Lung (tissue), 12 donors: ENCODE results near the gene ZBTB4. TPM values are rescaled to one million over a fixed set of nuclear protein-coding genes. Genes with fewer than 3 reads are reported as not detected.

Source experiments
- ATAC-seq: fragments of 200-7000 bp; cut with Tn5 transposase; one replicate; pipeline ENCODE4 v1.9.1; 2020; ENCODE audit warnings: moderate number of reproducible peaks; ENCODE audit not compliant: insufficient read depth, low FRiP score
- DNase-seq, 3 donors: peaks; one replicate each; pipeline ENCODE4 v3.0.0-alpha.2; 2013 to 2017
- H3K27ac ChIP-seq, 2 donors: one replicate each; pipeline ENCODE4 v1.5.1; 2013; ENCODE audit warnings: mild to moderate bottlenecking in 2 of 2, moderate library complexity in 2 of 2, control low read depth in 1 of 2, inconsistent platforms in 1 of 2, low read depth in 1 of 2, low read length in 1 of 2
- H3K27me3 ChIP-seq, 3 donors: one replicate each; pipeline ENCODE4 v1.5.1; 2013; ENCODE audit warnings: low read length in 2 of 3; ENCODE audit not compliant: control insufficient read depth in 3 of 3, insufficient read depth in 3 of 3
- H3K36me3 ChIP-seq, 4 donors: one replicate each; pipeline ENCODE4 v1.5.1; 2013; ENCODE audit warnings: low read length in 4 of 4, mild to moderate bottlenecking in 1 of 4, moderate library complexity in 1 of 4; ENCODE audit not compliant: control insufficient read depth in 4 of 4, insufficient read depth in 4 of 4
- H3K4me1 ChIP-seq, 5 donors: one replicate each; pipeline ENCODE4 v1.5.1; 2013; ENCODE audit warnings: low read length in 5 of 5, mild to moderate bottlenecking in 2 of 5, moderate library complexity in 1 of 5; ENCODE audit not compliant: control insufficient read depth in 5 of 5, insufficient read depth in 5 of 5
- H3K4me3 ChIP-seq: one replicate; pipeline ENCODE4 v1.5.1; 2013; ENCODE audit warnings: mild to moderate bottlenecking, control low read depth, moderate library complexity
- H3K9ac ChIP-seq, 2 donors: one replicate each; pipeline ENCODE4 v1.5.1; 2013; ENCODE audit warnings: low read length in 2 of 2, control low read depth in 1 of 2; ENCODE audit not compliant: insufficient read depth in 1 of 2
- H3K9me3 ChIP-seq, 4 donors: one replicate each; pipeline ENCODE4 v1.5.1; 2013; ENCODE audit warnings: low read length in 3 of 4, mild to moderate bottlenecking in 1 of 4, moderate library complexity in 1 of 4; ENCODE audit not compliant: control insufficient read depth in 4 of 4, insufficient read depth in 3 of 4
- WGBS, 2 donors: extraction: QIAGEN DNeasy Blood & Tissue Kit; methylation state at CpG; one replicate each; pipeline ENCODE4 v1.1.7; 2013; 5-methylcytosine and 5-hydroxymethylcytosine counted together
- polyA plus RNA-seq, 2 donors: library from polyadenylated mRNA; stranded (reverse); fragments of 200-250 nt; gene quantifications; one replicate each; pipeline ENCODE4 v1.2.1, GENCODE V29; 2013
- total RNA-seq, 2 donors: library from RNA; depleted of rRNA in 1 of 2; stranded (reverse); fragments of >200 nt in 1 of 2; gene quantifications; one replicate each; pipeline ENCODE4 v1.2.1, GENCODE V29; 2014 to 2021
- TF ChIP-seq, protein P1 (sequence below): IDR thresholded peaks from 2 replicates; pipeline ENCODE4 v1.5.1; 2012; ENCODE audit warnings: mild to moderate bottlenecking; ENCODE audit errors: control extremely low read depth, extremely low read depth
- donor health status: control.
- donor health status: control.
- donor health status: Bipolar disorder and iron deficiency.
- donor health status: healthy.
- donor health status: DM: yes; HTN: yes; CAD: no.

Gene ZBTB4
- total and polyA plus RNA-seq, 4 donors = 20.1 to 56.4 (median 33.5) TPM

DNA sequence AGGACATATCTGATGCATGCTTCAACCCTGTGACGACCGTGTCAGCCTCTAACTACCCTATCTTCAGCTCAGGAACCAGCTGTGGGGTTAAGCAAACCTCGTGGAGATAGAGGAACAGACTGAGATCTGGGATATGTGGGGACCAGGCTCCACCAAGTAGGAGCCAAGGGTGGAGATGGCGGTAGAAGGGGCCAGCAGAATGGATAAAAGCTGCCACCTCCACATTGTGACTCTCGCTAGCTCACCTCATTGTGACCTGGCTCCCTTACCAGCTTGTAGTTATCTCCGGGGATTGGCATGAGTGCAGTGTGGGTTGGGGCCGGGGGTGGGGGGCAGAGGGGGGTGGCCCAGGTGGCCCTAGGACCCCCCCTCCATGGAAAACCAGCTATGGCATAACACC, 54.1 kb downstream of the ZBTB4 start, which contains the start of gene SPEM2:
Gene SPEM2 (plus strand): TSS at position 301 of the 400 bp plus-strand sequence. CDS start 73 bp downstream, at position 374.
- 70 to 77% methylated on average over 7 of the region's 7 CpGs for WGBS, 2 donors
- H3K4me1 ChIP-seq = no peaks in the 10 kb centered on the region
- no peak for DNase-seq
- no peaks in the 10 kb centered on the region for H3K36me3 ChIP-seq
- no peaks in the 10 kb centered on the region for H3K27me3 ChIP-seq
- no peak within 1 kb of the TSS for H3K4me3 ChIP-seq
- no peak within 1 kb of the TSS for H3K27ac ChIP-seq
- TF ChIP-seq, protein P1, sequence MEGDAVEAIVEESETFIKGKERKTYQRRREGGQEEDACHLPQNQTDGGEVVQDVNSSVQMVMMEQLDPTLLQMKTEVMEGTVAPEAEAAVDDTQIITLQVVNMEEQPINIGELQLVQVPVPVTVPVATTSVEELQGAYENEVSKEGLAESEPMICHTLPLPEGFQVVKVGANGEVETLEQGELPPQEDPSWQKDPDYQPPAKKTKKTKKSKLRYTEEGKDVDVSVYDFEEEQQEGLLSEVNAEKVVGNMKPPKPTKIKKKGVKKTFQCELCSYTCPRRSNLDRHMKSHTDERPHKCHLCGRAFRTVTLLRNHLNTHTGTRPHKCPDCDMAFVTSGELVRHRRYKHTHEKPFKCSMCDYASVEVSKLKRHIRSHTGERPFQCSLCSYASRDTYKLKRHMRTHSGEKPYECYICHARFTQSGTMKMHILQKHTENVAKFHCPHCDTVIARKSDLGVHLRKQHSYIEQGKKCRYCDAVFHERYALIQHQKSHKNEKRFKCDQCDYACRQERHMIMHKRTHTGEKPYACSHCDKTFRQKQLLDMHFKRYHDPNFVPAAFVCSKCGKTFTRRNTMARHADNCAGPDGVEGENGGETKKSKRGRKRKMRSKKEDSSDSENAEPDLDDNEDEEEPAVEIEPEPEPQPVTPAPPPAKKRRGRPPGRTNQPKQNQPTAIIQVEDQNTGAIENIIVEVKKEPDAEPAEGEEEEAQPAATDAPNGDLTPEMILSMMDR = no peak
- ATAC-seq = no peak
- H3K9ac ChIP-seq = no peak within 1 kb of the TSS
- H3K9me3 ChIP-seq = no peaks in the 10 kb centered on the region

DNA sequence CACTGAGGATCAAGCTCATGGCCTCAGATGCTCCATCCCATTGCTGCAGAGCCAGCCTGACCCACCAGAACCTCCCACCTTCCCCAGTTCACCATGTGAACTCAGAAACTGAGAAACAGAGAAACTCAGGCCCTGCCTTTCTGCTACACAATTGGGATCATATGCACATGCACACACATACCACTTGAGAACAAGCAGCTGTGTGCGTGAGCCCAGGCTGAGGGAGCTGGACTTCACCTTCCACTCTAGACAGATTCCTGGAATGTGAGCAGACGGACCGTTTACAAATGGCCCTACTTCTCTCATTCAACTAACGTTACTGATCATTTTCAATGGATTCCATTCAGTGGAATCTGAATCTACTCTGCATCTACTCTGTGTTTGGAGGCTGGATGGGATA, 55.8 kb downstream of the ZBTB4 start:
- no peaks in the 10 kb centered on the region for H3K27me3 ChIP-seq
- peak in 1 of 3 donors; percentile 34 for DNase-seq
- H3K4me3 ChIP-seq = no peak overlapping the region
- TF ChIP-seq, protein P1 = no peak
- no peaks in the 10 kb centered on the region for H3K9me3 ChIP-seq
- H3K9ac ChIP-seq = no peak overlapping the region
- no peaks in the 10 kb centered on the region for H3K36me3 ChIP-seq
- H3K27ac ChIP-seq = no peak overlapping the region
- 57 to 85% methylated on average over 4 of the region's 4 CpGs for WGBS, 2 donors
- no peak for ATAC-seq
- H3K4me1 ChIP-seq = peaks cover 0 to 12% (median 0%) of the 10 kb centered on the region in 5 donors

DNA sequence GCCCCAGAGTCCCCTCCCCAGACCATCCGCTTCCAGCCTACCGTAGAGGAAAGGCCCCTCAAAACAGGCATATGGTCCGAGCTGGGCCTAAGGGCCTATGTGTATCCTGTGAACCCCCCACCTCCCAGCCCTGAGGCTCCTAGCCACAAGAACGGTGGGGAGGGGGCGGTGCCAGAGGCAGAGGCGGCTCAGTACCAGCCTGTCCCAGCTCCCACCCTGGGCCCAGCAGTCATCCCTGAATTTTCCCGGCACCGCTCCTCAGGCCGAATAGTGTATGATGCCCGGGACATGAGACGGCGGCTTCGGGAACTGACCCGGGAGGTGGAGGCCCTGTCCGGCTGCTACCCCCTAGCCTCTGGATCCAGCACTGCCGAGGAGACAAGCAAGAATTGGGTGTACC, 58.2 kb downstream of the ZBTB4 start:
- H3K4me3 ChIP-seq = no peak overlapping the region
- peaks cover 0 to 12% (median 0%) of the 10 kb centered on the region in 5 donors for H3K4me1 ChIP-seq
- WGBS, 2 donors = 96 to 97% methylated on average over 16 of the region's 16 CpGs
- H3K9ac ChIP-seq = no peak overlapping the region
- no peaks in the 10 kb centered on the region for H3K27me3 ChIP-seq
- no peaks in the 10 kb centered on the region for H3K9me3 ChIP-seq
- TF ChIP-seq, protein P1 = no peak
- peaks cover 0 to 7% (median 0%) of the 10 kb centered on the region in 4 donors for H3K36me3 ChIP-seq
- H3K27ac ChIP-seq = no peak overlapping the region
- ATAC-seq = no peak
- no peak for DNase-seq
